Myocyte (in vitro differentiated cells): ENCODE measurements around the gene NOP16. TPM values are rescaled to one million over a fixed set of nuclear protein-coding genes. Genes with fewer than 3 reads are reported as not detected.
"Not testable (repeated sequence)": the region's sequence is repeated elsewhere in the genome, so short reads cannot be mapped to it uniquely, and the experiment has no call there.

Experiments
- DNase-seq: peaks from one replicate; pipeline ENCODE4 v3.0.0-alpha.2; 2012; ENCODE audit warnings: low read depth
- total RNA-seq: library from RNA; depleted of rRNA; stranded (reverse); fragments of >200 nt; gene quantifications from 2 replicates; pipeline ENCODE4 v1.2.3, GENCODE V29; 2014

The NOP16 gene
- total RNA-seq, 1 donor from 2014 or later, result 29.7 TPM

GRCh38 chr5:176410486-176411180 is 22.2 kb upstream of the NOP16 start:
- peak; percentile 49 for DNase-seq

GRCh38 chr5:176409765-176410164 is 21.4 kb upstream of the NOP16 start:
- DNase-seq, result no peak

- DNase-seq, result no peak
Observed at GRCh38 chr5:176408590-176408989, 20.2 kb upstream of the NOP16 start.

GRCh38 chr5:176408252-176408573 is 19.8 kb upstream of the NOP16 start:
- DNase-seq, result not testable (repeated sequence)

- no peak for DNase-seq
Observed at GRCh38 chr5:176407456-176408251, 19.3 kb upstream of the NOP16 start.

- DNase-seq, result no peak
Observed at GRCh38 chr5:176406436-176407052, 18.1 kb upstream of the NOP16 start.

GRCh38 chr5:176405656-176406435 is 17.4 kb upstream of the NOP16 start:
- DNase-seq, result no peak

GRCh38 chr5:176401281-176402205 is 13.1 kb upstream of the NOP16 start:
- no peak for DNase-seq

GRCh38 chr5:176400382-176401156 is 12.2 kb upstream of the NOP16 start:
- DNase-seq, result peak; percentile 48

GRCh38 chr5:176397736-176398420 is 9.5 kb upstream of the NOP16 start:
- no peak for DNase-seq

- DNase-seq, result no peak
Observed at GRCh38 chr5:176396330-176396729, 7.9 kb upstream of the NOP16 start.

GRCh38 chr5:176394881-176395675 is 6.7 kb upstream of the NOP16 start:
- no peak for DNase-seq

GRCh38 chr5:176394096-176394495 is 5.7 kb upstream of the NOP16 start:
- no peak for DNase-seq

- DNase-seq, result peak; percentile 34
Observed at GRCh38 chr5:176392526-176392925, 4.1 kb upstream of the NOP16 start.

GRCh38 chr5:176391999-176392398 is 3.6 kb upstream of the NOP16 start:
- no peak for DNase-seq

- DNase-seq, result no peak
Observed at GRCh38 chr5:176391479-176391878, 3.1 kb upstream of the NOP16 start.

- no peak for DNase-seq
Observed at GRCh38 chr5:176389135-176390123, 1.0 kb upstream of the NOP16 start.
